GM12873 (cell line): ENCODE results near the gene BANP.

ENCODE experiments used
- TF ChIP-seq, protein P1 (sequence below): IDR thresholded peaks from 2 replicates; pipeline ENCODE4 v1.5.1; 2012; ENCODE audit warnings: low read depth, mild to moderate bottlenecking, moderate library complexity, low read length, control low read depth; ENCODE audit not compliant: insufficient read depth; ENCODE audit errors: missing control alignments

BANP gene

DNA sequence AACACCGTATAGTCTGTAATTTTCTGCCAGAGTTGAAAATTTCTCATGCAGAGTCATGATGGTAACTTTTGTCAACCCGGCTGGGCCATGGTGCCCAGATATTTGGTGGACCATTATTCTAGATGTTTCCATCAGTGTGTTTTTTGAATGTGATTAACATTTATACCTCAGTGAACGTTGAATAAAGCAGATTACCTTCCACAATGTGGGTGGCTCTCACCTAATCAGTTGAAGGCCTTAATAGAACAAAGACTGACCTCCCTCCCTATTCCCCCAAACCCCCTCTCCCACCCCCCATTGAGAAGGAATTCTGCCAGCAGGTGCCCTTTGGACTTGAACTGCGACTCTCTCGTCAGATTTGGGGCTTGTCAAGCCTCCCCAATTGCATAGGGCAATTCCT lies 8.6 kb upstream of the BANP start:
- TF ChIP-seq, protein P1, sequence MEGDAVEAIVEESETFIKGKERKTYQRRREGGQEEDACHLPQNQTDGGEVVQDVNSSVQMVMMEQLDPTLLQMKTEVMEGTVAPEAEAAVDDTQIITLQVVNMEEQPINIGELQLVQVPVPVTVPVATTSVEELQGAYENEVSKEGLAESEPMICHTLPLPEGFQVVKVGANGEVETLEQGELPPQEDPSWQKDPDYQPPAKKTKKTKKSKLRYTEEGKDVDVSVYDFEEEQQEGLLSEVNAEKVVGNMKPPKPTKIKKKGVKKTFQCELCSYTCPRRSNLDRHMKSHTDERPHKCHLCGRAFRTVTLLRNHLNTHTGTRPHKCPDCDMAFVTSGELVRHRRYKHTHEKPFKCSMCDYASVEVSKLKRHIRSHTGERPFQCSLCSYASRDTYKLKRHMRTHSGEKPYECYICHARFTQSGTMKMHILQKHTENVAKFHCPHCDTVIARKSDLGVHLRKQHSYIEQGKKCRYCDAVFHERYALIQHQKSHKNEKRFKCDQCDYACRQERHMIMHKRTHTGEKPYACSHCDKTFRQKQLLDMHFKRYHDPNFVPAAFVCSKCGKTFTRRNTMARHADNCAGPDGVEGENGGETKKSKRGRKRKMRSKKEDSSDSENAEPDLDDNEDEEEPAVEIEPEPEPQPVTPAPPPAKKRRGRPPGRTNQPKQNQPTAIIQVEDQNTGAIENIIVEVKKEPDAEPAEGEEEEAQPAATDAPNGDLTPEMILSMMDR: no peak

DNA sequence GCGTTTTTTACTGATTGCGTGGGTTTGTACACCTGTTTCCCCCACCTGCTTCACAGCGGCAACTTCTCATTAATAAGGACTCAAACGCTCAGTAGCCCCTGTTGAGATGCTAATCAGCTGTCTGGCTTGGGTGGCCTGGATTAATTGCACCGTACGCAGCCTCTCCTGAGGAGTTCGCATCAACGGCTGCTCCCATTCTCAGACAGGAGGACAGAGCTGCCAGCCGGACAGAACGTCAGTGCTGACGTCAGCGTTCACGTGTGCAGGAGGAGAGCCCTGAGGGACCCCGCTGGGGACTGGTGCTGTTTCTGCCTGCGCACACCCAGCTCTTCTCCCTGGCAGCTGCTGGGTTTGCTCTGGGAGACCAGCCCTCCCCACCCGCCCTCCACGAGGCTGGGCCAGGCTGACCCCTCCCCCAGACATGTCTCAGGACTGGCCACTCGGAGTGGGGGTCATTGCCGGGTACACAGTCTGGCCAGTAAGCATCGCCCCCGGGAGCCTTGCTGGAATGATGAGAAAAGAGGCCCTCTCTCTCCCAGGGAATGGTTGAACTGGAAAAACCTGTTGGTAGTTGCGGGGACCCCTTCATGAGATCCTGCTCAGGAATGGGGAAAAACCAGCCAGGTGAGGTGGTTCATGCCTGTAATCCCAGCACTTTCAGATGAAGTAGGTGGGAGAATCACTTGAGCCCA lies 5.7 kb upstream of the BANP start:
- TF ChIP-seq, protein P1: no peak

DNA sequence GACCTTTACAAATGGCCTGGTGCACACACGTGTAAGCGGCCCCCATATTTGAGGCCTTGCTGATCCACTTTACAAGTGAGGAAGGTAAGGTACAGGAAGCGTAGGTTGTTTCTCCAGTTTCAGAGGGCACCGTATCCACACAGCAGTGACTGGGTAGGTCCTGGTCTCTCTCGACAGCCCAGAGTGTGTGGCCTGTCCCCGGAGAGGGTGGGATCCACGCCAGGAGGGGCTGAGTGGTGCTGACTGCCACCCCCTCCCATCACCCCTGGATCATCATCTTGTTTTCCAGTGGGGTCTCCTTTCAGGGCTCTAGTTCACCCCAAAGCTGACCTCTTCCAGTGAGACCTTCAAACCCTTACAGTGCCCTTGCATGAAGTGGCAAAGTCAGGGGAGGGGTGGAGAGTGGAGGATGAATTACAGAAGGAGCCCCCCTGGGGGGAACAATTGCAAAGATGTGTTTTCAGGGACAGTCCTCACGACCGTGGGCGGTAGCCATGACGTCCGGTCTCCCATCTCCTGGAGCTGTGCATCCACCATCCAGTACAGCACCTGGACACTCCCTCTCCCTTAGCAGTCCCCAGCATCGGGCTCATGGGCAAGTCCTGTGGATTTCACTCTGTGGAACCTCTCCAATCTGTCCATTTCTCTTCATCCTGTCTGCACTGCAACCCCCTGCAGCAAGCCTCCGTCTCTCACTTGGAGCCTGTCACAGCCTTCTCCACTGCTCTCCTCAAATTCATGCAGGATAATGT lies 4.5 kb upstream of the BANP start:
- TF ChIP-seq, protein P1: no peak

DNA sequence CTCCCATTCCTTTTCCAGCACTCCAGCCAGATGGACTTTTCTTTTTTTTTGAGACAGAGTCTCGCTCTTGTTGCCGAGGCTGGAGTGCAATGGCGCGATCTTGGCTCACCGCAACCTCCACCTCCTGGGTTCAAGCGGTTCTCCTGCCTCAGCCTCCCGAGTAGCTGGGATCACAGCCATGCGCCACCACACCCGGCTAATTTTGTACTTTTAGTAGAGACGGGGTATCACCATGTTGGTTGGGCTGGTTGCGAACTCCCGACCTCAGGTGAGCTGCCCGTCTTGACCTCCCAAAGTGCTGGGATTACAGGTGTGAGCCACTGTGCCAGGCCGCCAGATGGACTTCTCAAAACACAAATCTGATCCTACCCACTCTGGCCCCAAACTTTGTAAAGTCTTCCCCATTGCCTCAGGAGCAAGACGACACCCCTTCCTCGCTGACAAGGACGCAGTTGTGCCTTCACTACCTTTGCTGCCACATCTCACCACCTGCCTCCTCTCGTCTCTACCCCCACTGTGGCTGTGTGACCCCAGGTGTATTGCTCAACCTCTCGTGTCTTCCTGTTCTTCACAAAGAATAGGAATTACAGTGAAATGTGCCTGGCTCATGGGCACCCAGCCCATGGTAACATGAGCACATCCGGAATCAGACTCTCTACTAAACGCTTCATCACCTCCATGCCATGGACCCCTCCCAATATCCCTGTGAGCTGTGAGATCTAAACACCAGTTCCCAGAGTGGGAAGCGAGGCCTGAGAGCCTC lies 3.7 kb upstream of the BANP start:
- TF ChIP-seq, protein P1: no peak

DNA sequence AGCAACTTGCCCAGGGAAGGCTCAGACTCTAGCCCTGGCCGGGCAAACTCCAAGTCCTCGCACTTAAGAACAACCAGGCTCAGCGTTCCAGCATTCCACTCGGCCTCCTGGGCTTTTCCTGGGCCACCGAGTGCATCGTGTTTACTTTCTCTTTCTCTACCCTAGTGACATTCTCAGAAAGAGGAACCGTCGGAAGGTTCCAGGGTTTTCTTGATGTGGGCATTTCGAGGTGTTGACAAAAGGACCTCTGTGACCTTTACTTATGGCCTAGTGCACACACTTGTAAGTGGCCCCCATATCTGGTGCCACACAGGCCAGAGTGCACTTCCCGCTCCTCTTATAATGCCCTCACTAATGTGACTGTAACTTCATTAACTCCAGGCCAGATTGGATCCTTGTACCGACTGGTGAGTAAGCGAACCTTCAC lies 3.1 kb upstream of the BANP start:
- TF ChIP-seq, protein P1: no peak

DNA sequence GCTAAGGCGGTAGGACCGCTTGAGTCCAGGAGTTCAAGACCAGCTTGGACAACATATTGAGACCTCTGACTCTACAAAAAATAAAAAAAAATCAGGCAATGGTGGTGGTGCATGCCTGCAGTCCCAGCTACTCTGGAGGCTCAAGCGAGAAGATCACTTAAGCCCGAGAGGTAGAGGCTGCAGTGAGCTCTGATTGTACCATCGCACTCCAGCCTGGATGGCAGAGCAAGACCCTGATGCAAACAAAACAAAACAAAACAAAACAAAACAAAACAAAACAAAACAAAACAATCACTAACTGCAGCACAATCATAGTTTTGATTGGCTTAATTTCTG lies 2.5 kb upstream of the BANP start:
- TF ChIP-seq, protein P1: no peak
